Smooth muscle cell (in vitro differentiated cells): ENCODE measurements around the gene LCN9. TPM values are rescaled to one million over a fixed set of nuclear protein-coding genes. Genes with fewer than 3 reads are reported as not detected.

ENCODE experiments used
- DNase-seq: peaks from one replicate; lab custom pipeline; 2025; ENCODE audit not compliant: unreplicated experiment; lab: John Stamatoyannopoulos, UW
- H2AFZ ChIP-seq: fragments of 200-600 bp; sonication (generic); 2 replicates; pipeline ENCODE4 v1.6.0; 2016; ENCODE audit warnings: antibody characterized with exemption, low read depth, mild to moderate bottlenecking
- H3F3A ChIP-seq: fragments of 200-600 bp; sonication (generic); 2 replicates; pipeline ENCODE4 v1.6.0; 2017; ENCODE audit warnings: antibody characterized with exemption, low read depth
- H3K27ac ChIP-seq: fragments of 200-600 bp; sonication (generic); 2 replicates; pipeline ENCODE4 v1.5.1; 2016; ENCODE audit warnings: low read depth, mild to moderate bottlenecking
- H3K27me3 ChIP-seq: fragments of 200-600 bp; sonication (generic); 2 replicates; pipeline ENCODE4 v1.6.1; 2016; ENCODE audit warnings: low read depth, mild to moderate bottlenecking
- H3K36me3 ChIP-seq: fragments of 200-600 bp; sonication (generic); 2 replicates; pipeline ENCODE4 v1.5.1; 2016; ENCODE audit warnings: low read depth
- H3K4me1 ChIP-seq: fragments of 200-600 bp; sonication (generic); 2 replicates; pipeline ENCODE4 v1.5.1; 2016; ENCODE audit warnings: low read depth
- H3K4me2 ChIP-seq: fragments of 200-600 bp; sonication (generic); 2 replicates; pipeline ENCODE4 v1.6.0; 2016; ENCODE audit warnings: mild to moderate bottlenecking
- H3K4me3 ChIP-seq: fragments of 200-600 bp; sonication (generic); 2 replicates; pipeline ENCODE4 v1.5.1; 2016; ENCODE audit warnings: mild to moderate bottlenecking
- H3K79me2 ChIP-seq: fragments of 200-600 bp; sonication (generic); 2 replicates; pipeline ENCODE4 v1.6.0; 2016; ENCODE audit warnings: low read depth, mild to moderate bottlenecking
- H3K9ac ChIP-seq: fragments of 200-600 bp; sonication (generic); 2 replicates; pipeline ENCODE4 v1.6.0; 2016; ENCODE audit warnings: low read depth
- H3K9me3 ChIP-seq: fragments of 200-600 bp; sonication (generic); replicated peaks from 2 replicates; pipeline ENCODE4 v1.5.1; 2016; ENCODE audit warnings: low read depth
- H4K20me1 ChIP-seq: fragments of 200-600 bp; sonication (generic); 2 replicates; pipeline ENCODE4 v1.6.0; 2016; ENCODE audit warnings: low read depth
- CTCF ChIP-seq: fragments of 200-600 bp; sonication (generic); IDR thresholded peaks from 2 replicates; pipeline ENCODE4 v1.5.1; 2017; ENCODE audit warnings: borderline replicate concordance, mild to moderate bottlenecking, antibody characterized with exemption; ENCODE audit not compliant: insufficient read depth, poor library complexity, severe bottlenecking
- WGBS: methylation state at CpG from one replicate; pipeline ENCODE4 v1.1.7; 2016; ENCODE audit warnings: low lambda C conversion rate; 5-methylcytosine and 5-hydroxymethylcytosine counted together
- polyA plus RNA-seq: library from polyadenylated mRNA; unstranded; fragments of >200 nt; fragmentation: Nextera tagmentation; extraction: Ambion mirVana; gene quantifications from 2 replicates; pipeline ENCODE4 v1.2.1, GENCODE V29; 2016
- total RNA-seq: library from RNA; depleted of rRNA; stranded (reverse); fragments of >200 nt; gene quantifications from 2 replicates; pipeline ENCODE4 v1.2.3, GENCODE V29; 2014

The LCN9 gene
- total and polyA plus RNA-seq, 2 experiments from 2014 or later = 20.8 to 22.0 TPM

- Histone ChIP-seq H3K9ac (no peak overlapping the region), H3F3A (no peaks in the 10 kb centered on the region), H3K4me2 (no peak overlapping the region), H3K27me3 (no peaks in the 10 kb centered on the region), H3K9me3 (no peaks in the 10 kb centered on the region), H3K27ac (no peak overlapping the region), H2AFZ (no peak overlapping the region), H4K20me1 (no peaks in the 10 kb centered on the region), H3K79me2 (no peaks in the 10 kb centered on the region), H3K36me3 (no peaks in the 10 kb centered on the region), H3K4me1 (no peaks in the 10 kb centered on the region), H3K4me3 (no peak overlapping the region)
- WGBS = 84% methylated on average over 17 of the region's 17 CpGs
- no peak for TF ChIP-seq CTCF
- DNase-seq = no peak
Observed at GRCh38 chr9:135684691-135685090, 21.6 kb downstream of the LCN9 start.

- WGBS = 99% methylated on average over 12 of the region's 15 CpGs
- Histone ChIP-seq H3K9ac (no peak overlapping the region), H3K4me1 (no peaks in the 10 kb centered on the region), H3K27ac (no peak overlapping the region), H3F3A (no peaks in the 10 kb centered on the region), H3K4me3 (no peak overlapping the region), H4K20me1 (no peaks in the 10 kb centered on the region), H3K4me2 (no peak overlapping the region), H3K27me3 (no peaks in the 10 kb centered on the region), H2AFZ (no peak overlapping the region), H3K36me3 (no peaks in the 10 kb centered on the region), H3K79me2 (no peaks in the 10 kb centered on the region), H3K9me3 (no peaks in the 10 kb centered on the region)
- TF ChIP-seq CTCF = no peak
- no peak for DNase-seq
Observed at GRCh38 chr9:135687216-135687615, 24.1 kb downstream of the LCN9 start.

- Histone ChIP-seq H3K4me3 (no peak overlapping the region), H3K27me3 (no peaks in the 10 kb centered on the region), H4K20me1 (no peaks in the 10 kb centered on the region), H2AFZ (no peak overlapping the region), H3K27ac (no peak overlapping the region), H3K4me2 (no peak overlapping the region), H3K79me2 (no peaks in the 10 kb centered on the region), H3K9me3 (no peaks in the 10 kb centered on the region), H3K4me1 (peaks cover 6% of the 10 kb centered on the region), H3K36me3 (no peaks in the 10 kb centered on the region), H3K9ac (no peak overlapping the region), H3F3A (no peaks in the 10 kb centered on the region)
- 91% methylated on average over 10 of the region's 10 CpGs for WGBS
- no peak for DNase-seq
- no peak for TF ChIP-seq CTCF
Observed at GRCh38 chr9:135689011-135689410, 25.9 kb downstream of the LCN9 start.

- Histone ChIP-seq H3K79me2 (no peaks in the 10 kb centered on the region), H4K20me1 (no peaks in the 10 kb centered on the region), H3K4me2 (no peak overlapping the region), H3K4me1 (peaks cover 6% of the 10 kb centered on the region), H3K9me3 (no peaks in the 10 kb centered on the region), H3K4me3 (no peak overlapping the region), H3F3A (no peaks in the 10 kb centered on the region), H3K27me3 (no peaks in the 10 kb centered on the region), H2AFZ (no peak overlapping the region), H3K36me3 (no peaks in the 10 kb centered on the region), H3K27ac (no peak overlapping the region), H3K9ac (no peak overlapping the region)
- DNase-seq = no peak
- TF ChIP-seq CTCF = no peak
- 92% methylated on average over 19 of the region's 19 CpGs for WGBS
Observed at GRCh38 chr9:135690836-135691570, 27.9 kb downstream of the LCN9 start.
